Measurements from ENCODE around the gene SPRTN.

DNA sequence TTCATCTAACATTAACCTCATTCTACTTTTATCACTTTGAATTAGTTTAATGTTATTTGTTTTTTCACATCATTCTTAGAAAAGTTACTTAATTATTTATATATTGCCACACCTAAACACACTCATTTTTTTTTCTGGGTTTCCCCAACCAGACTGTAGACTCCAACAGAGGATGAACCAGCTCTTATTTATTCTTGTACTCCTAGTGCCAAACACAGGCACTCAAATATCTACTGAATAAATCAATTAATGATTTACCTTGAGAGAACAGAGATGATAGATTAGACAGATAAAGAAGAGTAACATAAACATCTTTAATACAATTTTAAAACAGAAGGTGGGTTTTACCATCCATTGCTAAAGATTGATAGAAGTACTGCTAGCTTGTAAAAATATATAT is 48.4 kb downstream of the SPRTN start:
- TF ChIP-seq ZFX (IDR thresholded peaks at IDR 0.05; ENCODE audit: borderline replicate concordance), result no peak
- TF ChIP-seq CTCF (IDR thresholded peaks at IDR 0.05), result no peak
